GM19239 (cell line): ENCODE results near the gene CRTC1.

ENCODE experiments used
- DNase-seq: peaks from one replicate; pipeline ENCODE4 v3.0.0; 2011; ENCODE audit warnings: low spot score; ENCODE audit not compliant: insufficient read length
- FAIRE-seq: peaks from 2 replicates; lab custom pipeline; 2011; peaks lifted over from hg19 to GRCh38; lab: Jason Lieb, UNC

The CRTC1 gene, protein sequence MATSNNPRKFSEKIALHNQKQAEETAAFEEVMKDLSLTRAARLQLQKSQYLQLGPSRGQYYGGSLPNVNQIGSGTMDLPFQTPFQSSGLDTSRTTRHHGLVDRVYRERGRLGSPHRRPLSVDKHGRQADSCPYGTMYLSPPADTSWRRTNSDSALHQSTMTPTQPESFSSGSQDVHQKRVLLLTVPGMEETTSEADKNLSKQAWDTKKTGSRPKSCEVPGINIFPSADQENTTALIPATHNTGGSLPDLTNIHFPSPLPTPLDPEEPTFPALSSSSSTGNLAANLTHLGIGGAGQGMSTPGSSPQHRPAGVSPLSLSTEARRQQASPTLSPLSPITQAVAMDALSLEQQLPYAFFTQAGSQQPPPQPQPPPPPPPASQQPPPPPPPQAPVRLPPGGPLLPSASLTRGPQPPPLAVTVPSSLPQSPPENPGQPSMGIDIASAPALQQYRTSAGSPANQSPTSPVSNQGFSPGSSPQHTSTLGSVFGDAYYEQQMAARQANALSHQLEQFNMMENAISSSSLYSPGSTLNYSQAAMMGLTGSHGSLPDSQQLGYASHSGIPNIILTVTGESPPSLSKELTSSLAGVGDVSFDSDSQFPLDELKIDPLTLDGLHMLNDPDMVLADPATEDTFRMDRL

DNA sequence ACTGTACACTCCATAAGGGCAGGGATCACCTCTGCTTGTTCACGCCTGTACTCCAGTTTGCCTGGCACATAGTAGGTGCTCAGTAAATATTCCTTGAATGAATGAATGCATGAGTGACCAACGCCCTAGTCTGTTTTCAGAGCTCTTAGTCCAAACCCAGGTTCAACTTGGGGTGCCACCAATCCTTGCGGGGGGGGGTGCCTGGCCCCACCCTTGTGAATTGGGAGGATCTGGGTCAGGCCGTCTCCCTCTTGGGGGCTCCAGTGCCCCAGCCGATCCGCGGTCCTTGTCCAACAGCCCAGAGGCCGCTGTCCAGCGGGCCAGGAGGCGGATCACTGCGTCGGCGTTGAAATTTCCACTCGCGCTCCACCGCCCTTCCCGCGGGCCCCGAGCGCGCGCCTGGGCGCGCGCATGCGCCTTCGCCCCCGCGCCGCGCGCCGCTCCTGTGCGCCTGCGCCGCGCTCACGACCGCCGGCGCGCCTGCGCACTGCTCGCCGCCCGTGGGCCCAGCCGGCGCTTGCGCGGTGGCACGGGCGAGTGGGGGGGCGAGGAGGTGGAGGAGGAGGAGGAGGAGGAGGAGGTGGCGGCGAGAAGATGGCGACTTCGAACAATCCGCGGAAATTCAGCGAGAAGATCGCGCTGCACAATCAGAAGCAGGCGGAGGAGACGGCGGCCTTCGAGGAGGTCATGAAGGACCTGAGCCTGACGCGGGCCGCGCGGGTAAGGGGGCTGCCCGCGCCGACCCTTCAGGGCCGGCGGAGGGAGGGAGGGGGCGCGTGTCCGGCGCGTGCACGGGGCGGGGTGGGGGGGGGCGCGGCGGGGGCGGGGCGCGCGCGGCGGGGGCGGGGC is at the start of gene CRTC1:
Gene CRTC1 (plus strand): TSS at position 572 of the 849 bp plus-strand sequence. CDS start 23 bp downstream, at position 595.
- DNase-seq (peak; percentile 99), FAIRE-seq (peak; percentile 81)

GRCh38 chr19:18634612-18635297 is 48.7 kb upstream of the CRTC1 start:
- no peak for FAIRE-seq
- DNase-seq = no peak

- no peak for FAIRE-seq
- DNase-seq = no peak
Observed at GRCh38 chr19:18635831-18636182, 47.7 kb upstream of the CRTC1 start.

GRCh38 chr19:18636183-18636968 is 47.1 kb upstream of the CRTC1 start:
- DNase-seq (peak; percentile 88), FAIRE-seq (peak; percentile 93)

DNA sequence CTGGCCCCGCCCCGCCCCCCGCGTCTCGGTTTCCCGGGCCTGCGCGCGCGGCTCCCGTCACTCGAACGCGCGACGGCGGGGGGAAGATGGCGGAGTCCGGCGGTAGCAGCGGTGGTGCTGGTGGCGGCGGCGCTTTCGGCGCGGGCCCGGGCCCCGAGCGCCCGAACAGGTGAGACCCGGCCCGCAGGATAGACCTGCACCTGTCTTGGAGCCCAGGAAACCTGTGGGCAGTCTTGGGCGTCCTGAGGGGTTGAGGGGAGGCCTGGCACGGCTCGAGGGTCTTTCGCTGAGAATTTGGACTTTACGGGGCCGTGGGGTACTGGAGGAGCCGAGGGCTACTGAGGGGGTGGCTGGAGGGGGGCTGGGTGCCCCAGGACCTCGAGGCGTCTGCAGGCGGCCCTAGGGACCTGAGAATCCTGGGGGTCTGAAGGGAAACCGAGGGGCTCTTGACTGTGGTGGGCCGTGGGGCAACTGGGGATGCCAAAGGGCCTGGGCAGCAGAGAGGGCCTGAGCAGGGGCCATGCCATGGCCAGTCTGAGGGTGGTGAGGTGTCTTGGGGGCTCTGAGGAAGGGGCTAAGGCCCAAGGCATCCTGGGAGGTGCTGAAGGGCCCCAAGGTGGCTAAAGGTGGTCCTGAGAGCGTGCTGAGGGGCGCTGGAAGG is 46.4 kb upstream of the CRTC1 start, which contains the start of gene KLHL26:
Gene KLHL26 (plus strand): TSS at position 60 of the 661 bp plus-strand sequence. CDS start 27 bp downstream, at position 87.
- FAIRE-seq (no peak), DNase-seq (no peak)

DNA sequence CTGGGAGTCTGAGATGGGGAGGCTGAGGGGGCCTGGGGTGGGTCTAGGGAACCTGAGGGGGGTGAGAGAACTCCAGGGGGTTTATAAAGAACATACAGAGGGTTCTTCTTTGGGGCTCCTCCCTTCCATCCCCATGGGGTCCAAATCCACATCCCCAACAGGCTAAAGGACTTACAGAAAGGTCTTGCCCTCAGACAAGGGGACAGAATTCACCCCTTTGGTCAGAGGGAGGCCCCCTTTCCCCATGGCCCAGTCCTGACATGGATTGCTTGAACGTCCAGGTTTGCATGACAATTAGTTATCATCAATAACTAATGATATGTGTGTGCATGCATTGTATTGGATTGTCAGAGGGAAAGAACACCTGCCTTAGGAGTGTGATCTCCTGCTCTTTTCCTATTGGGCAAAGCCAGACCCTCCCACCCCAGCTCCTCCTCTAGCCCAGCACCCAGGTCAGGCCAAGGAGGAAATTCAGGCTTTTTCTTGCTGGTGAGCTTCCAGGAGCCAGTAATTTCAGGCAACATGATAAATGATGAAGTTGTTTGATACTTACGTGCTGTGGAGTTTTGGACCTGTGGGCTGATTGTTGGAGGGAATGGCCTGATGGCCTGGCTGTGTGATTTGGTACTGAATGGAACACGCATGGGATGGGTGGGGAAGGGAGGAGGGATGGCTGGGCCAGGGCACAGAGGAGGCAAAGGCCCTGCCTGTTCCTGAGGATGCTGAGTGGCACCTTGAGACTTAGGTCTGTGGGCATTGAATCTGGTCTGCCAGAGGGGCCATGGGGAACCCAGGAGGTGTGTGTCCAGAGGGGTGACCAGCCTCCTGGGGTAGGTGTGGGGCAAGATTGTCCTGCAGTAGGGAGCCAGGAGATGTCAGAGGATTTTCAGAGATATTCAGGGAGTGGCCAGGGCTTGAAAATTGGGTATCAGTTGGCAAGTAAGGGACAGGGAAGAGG is 45.5 kb upstream of the CRTC1 start:
- DNase-seq = no peak
- FAIRE-seq = peak; percentile 33

GRCh38 chr19:18639706-18640243 is 43.7 kb upstream of the CRTC1 start:
- DNase-seq = no peak
- FAIRE-seq = no peak

GRCh38 chr19:18644196-18645034 is 39.1 kb upstream of the CRTC1 start:
- FAIRE-seq = peak; percentile 48

GRCh38 chr19:18645035-18645511 is 38.4 kb upstream of the CRTC1 start:
- FAIRE-seq (no peak), DNase-seq (no peak)

More at GRCh38 chr19:18644196-18645034, 39.1 kb upstream of the CRTC1 start:
- no peak for DNase-seq

GRCh38 chr19:18646535-18647370 is 36.7 kb upstream of the CRTC1 start:
- DNase-seq (no peak), FAIRE-seq (no peak)

- no peak for DNase-seq
- FAIRE-seq = no peak
Observed at GRCh38 chr19:18647371-18647767, 36.1 kb upstream of the CRTC1 start.

DNA sequence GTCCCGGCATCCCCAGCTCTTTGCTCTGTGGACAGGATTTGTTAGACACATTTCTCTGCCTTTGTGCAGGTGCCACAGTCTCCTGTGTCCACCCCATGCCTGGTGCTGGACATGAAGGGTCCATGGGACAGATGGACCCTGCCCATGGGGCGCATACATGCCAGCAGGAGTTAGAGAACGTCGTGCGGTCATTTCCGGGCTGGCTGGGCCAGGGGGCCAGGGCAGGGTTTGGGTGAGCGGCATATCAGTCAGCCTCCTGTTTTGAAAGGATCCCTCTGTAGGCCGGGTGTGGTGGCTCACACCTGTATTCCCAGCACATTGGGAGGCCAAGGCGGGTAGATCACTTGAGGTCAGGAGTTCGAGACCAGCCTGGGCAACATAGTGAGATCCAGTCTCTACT is 35.7 kb upstream of the CRTC1 start:
- FAIRE-seq = no peak

GRCh38 chr19:18648973-18649315 is 34.5 kb upstream of the CRTC1 start:
- DNase-seq = no peak
- FAIRE-seq = no peak

More for the DNA sequence above, 35.7 kb upstream of the CRTC1 start:
- no peak for DNase-seq

GRCh38 chr19:18649371-18650020 is 34.0 kb upstream of the CRTC1 start:
- DNase-seq = no peak
- no peak for FAIRE-seq

- FAIRE-seq = no peak
Observed at GRCh38 chr19:18650021-18650390, 33.5 kb upstream of the CRTC1 start.

More at GRCh38 chr19:18650021-18650390, 33.5 kb upstream of the CRTC1 start:
- no peak for DNase-seq
